Measurements from ENCODE around the gene ZNF451.

- TF ChIP-seq CTCF (IDR thresholded peaks at IDR 0.05; ENCODE audit: low read depth, low read length, missing input control): no peak
- TF ChIP-seq TAF1 (conservative IDR thresholded peaks at IDR 0.05): no peak
- TF ChIP-seq SP1 (IDR thresholded peaks at IDR 0.05): no peak
- TF ChIP-seq REST (IDR thresholded peaks at IDR 0.05): no peak
- TF ChIP-seq MAX (IDR thresholded peaks at IDR 0.05): no peak
- TF ChIP-seq FOXA1 (IDR thresholded peaks at IDR 0.05): no peak
- no peak for TF ChIP-seq ATF3 (IDR thresholded peaks at IDR 0.05)
- no peak for TF ChIP-seq HNF4A (conservative IDR thresholded peaks at IDR 0.05)
These were observed 84.5 kb downstream of the ZNF451 start for GRCh38 chr6:57174511-57174907.
